Neural crest cell (in vitro differentiated cells): ENCODE data around the gene ELOVL3. TPM values are rescaled to one million over a fixed set of nuclear protein-coding genes. Genes with fewer than 3 reads are reported as not detected.
A peak's percentile ranks its signal among the peaks of the same experiment; 100 is the strongest.
"Not testable (repeated sequence)": the region's sequence is repeated elsewhere in the genome, so short reads cannot be mapped to it uniquely, and the experiment has no call there.

Experiments used
- DNase-seq: peaks from one replicate; pipeline ENCODE4 v3.0.0; 2021; ENCODE audit warnings: low read depth, mixed read lengths, low spot score
- H3K27ac Mint-ChIP-seq: one replicate; pipeline ENCODE4 v1.8.0; 2021; ENCODE audit warnings: mild to moderate bottlenecking, mixed read lengths; ENCODE audit not compliant: unreplicated experiment
- H3K27me3 Mint-ChIP-seq: 2 replicates; pipeline ENCODE4 v1.8.0; 2021; ENCODE audit warnings: low read depth, mild to moderate bottlenecking, mixed read lengths
- H3K36me3 Mint-ChIP-seq: 2 replicates; pipeline ENCODE4 v1.8.0; 2021; ENCODE audit warnings: low read depth, mild to moderate bottlenecking, mixed read lengths
- H3K4me1 Mint-ChIP-seq: 2 replicates; pipeline ENCODE4 v1.8.0; 2021; ENCODE audit warnings: mixed read lengths
- H3K4me3 Mint-ChIP-seq: one replicate; pipeline ENCODE4 v1.8.0; 2021; ENCODE audit warnings: mild to moderate bottlenecking, mixed read lengths
- H3K9me3 Mint-ChIP-seq: 2 replicates; pipeline ENCODE4 v1.8.0; 2021; ENCODE audit warnings: mixed read lengths
- long read RNA-seq: library from polyadenylated mRNA; unstranded; transcript quantifications from one replicate; pipeline ENCODE4 v2.0.0, GENCODE V29; 2020
- total RNA-seq: library from RNA; stranded (reverse); gene quantifications from 2 replicates; pipeline ENCODE4 v1.2.1, GENCODE V29; 2021
- TF ChIP-seq, protein P1 (sequence below): fragments of 200-600 bp; sonication (generic); conservative IDR thresholded peaks from 2 replicates; pipeline ENCODE4 v1.5.0; 2021; ENCODE audit warnings: antibody characterized with exemption, mild to moderate bottlenecking

ELOVL3 gene
- total RNA-seq: 0.23 and 0.30 TPM in 2 replicates
- long read RNA-seq, partial matches to known transcripts: 0 of 1 reads
- long read RNA-seq, other reads (novel, unspliced or antisense): 0 of 1 reads

GRCh38 chr10:102225646-102226541, at the start of gene ELOVL3:
TSS of gene ELOVL3 (plus strand) at chr10:102226299. CDS start at chr10:102226549, 250 bp downstream.
- Mint-ChIP-seq H3K9me3 (no peaks in the 10 kb centered on the region), H3K27me3 (peaks cover 83% of the 10 kb centered on the region), H3K4me3 (peak within 1 kb of the TSS; percentile 69), H3K36me3 (no peaks in the 10 kb centered on the region), H3K4me1 (peaks cover 19% of the 10 kb centered on the region), H3K27ac (no peak within 1 kb of the TSS)
- TF ChIP-seq, protein P1, sequence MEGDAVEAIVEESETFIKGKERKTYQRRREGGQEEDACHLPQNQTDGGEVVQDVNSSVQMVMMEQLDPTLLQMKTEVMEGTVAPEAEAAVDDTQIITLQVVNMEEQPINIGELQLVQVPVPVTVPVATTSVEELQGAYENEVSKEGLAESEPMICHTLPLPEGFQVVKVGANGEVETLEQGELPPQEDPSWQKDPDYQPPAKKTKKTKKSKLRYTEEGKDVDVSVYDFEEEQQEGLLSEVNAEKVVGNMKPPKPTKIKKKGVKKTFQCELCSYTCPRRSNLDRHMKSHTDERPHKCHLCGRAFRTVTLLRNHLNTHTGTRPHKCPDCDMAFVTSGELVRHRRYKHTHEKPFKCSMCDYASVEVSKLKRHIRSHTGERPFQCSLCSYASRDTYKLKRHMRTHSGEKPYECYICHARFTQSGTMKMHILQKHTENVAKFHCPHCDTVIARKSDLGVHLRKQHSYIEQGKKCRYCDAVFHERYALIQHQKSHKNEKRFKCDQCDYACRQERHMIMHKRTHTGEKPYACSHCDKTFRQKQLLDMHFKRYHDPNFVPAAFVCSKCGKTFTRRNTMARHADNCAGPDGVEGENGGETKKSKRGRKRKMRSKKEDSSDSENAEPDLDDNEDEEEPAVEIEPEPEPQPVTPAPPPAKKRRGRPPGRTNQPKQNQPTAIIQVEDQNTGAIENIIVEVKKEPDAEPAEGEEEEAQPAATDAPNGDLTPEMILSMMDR: no peak
- DNase-seq: peak; percentile 85

DNA sequence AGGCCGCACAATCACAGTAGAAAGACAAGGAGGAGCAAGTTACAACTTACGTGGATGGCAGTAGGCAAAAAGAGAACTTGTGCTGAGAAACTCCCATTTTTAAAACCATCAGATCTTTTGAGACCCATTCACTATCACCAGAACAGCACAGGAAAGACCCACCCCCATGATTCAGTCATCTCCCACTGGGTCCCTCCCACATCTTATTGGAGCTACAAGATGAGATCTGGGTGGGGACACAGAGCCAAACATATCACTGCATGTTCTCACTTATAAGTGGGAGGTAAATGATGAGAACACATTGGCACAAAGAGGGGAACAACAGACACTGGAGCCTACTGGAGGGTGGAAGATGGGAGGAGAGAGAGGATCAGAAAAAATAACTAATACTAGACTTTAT, 41.5 kb upstream of the ELOVL3 start:
- Mint-ChIP-seq H3K27ac (no peak overlapping the region), H3K4me1 (no peaks in the 10 kb centered on the region), H3K36me3 (peaks cover 12% of the 10 kb centered on the region), H3K27me3 (peaks cover 6% of the 10 kb centered on the region), H3K9me3 (peaks cover 20% of the 10 kb centered on the region), H3K4me3 (no peak overlapping the region)
- no peak for DNase-seq
- TF ChIP-seq, protein P1: no peak

GRCh38 chr10:102185272-102185671, 40.8 kb upstream of the ELOVL3 start:
- no peak for DNase-seq
- Mint-ChIP-seq H3K27ac (no peak overlapping the region), H3K9me3 (peaks cover 20% of the 10 kb centered on the region), H3K4me1 (no peaks in the 10 kb centered on the region), H3K36me3 (peaks cover 12% of the 10 kb centered on the region), H3K27me3 (peaks cover 6% of the 10 kb centered on the region), H3K4me3 (no peak overlapping the region)
- TF ChIP-seq, protein P1: no peak

GRCh38 chr10:102185811-102186527, 40.1 kb upstream of the ELOVL3 start:
- Mint-ChIP-seq H3K27ac (no peak overlapping the region), H3K9me3 (peaks cover 20% of the 10 kb centered on the region), H3K4me3 (no peak overlapping the region)

DNA sequence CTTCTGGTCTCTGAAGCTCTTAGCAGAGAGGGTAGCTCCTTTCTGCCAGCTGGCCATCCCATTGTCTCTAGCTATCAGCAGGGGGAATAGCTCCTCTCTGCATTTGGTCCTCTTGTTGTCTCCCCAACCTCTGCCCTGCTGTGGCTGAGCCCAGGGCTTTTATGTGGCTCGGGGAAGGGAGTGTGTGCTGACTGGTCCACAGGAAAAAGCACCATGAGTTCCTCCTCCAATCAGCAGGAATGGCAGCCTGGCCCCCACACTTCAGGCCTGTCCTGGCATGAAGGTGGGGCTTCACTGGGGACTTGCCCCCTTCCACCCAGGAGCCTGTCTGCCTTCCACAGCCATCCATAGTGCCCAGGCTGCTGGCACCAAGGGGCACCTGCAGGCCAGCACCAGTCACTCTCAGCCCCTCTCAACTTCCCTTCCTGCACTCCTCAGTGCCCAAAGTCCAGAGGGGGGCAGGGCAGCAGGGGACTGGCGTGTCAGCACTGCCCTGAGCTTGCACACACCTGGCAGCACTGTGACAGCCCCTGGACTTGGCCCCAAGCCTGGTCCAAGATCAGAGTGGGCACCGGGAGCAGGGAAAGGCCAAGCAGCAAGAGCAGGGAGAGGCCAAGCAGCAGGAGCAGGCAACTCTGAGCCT, 37.7 kb upstream of the ELOVL3 start:
- no peak for DNase-seq
- TF ChIP-seq, protein P1: no peak

More at GRCh38 chr10:102185811-102186527, 40.1 kb upstream of the ELOVL3 start:
- Mint-ChIP-seq H3K4me1 (no peaks in the 10 kb centered on the region), H3K36me3 (peaks cover 12% of the 10 kb centered on the region), H3K27me3 (peaks cover 6% of the 10 kb centered on the region)
- TF ChIP-seq, protein P1: no peak
- DNase-seq: no peak

DNA sequence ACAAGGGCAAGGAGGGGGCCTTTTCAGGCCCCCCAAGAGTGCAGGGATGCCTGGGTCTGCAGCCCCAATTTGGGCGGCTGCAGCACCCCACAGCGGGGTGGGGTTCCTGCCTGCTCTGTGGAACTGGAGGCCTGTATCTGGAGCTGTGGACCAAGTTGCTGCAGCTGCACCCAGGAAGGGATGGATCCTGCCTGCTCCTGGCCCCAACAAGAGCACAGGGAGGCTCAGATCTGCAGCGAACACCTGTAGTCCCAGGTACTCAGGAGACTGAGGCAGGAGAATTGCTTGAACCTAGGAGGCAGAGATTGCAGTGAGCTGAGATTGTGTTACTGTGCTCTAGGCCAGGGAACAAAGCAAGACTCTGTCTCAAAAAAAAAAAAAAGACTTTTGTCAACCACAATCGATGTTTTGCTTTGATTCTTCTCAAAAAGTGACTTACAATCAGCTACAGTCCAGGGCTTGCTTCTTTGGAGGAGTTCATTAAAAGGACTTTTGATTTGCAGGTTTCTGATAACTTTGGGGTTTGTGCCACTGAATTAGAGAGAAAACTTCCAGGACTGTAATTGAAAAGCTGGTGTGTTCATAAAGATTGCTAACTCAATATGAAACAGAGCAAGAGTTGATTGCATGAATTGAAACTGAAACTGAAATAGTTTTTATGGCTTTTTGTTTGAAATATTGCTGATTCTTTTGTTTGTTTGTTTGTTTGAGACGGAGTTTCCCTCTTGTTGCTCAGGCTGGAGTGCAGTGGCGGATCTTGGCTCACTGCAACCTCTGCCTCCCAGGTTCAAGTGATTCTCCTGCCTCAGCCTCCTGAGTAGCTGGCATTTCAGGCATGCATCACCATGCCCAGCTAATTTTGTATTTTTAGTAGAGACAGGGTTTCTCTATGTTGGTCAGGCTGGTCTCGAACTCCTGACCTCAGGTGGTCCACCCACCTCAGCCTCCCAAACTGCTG, 36.9 kb upstream of the ELOVL3 start:
- not testable (repeated sequence) for H3K27me3 Mint-ChIP-seq, H3K4me1 Mint-ChIP-seq, H3K27ac Mint-ChIP-seq, DNase-seq, H3K4me3 Mint-ChIP-seq
- peaks cover 15% of the 10 kb centered on the region for H3K36me3 Mint-ChIP-seq
- peaks cover 28% of the 10 kb centered on the region for H3K9me3 Mint-ChIP-seq

More for the DNA sequence above, 37.7 kb upstream of the ELOVL3 start:
- Mint-ChIP-seq H3K4me1 (no peaks in the 10 kb centered on the region), H3K4me3 (no peak overlapping the region), H3K27me3 (peaks cover 6% of the 10 kb centered on the region), H3K9me3 (peaks cover 29% of the 10 kb centered on the region), H3K36me3 (peaks cover 15% of the 10 kb centered on the region), H3K27ac (peak overlapping the region; percentile 35)
